Right lobe of liver (tissue), 4 donors: ENCODE results near the gene PGLYRP1.

Experiments used
- CTCF ChIP-seq, 4 donors: fragments of 200-600 bp in 3 of 4; fragments of 450-650 bp in 1 of 4; IDR thresholded peaks; one replicate each; pipeline versions ENCODE4 v1.5.1 to v1.8.0; 2016 to 2022; ENCODE audit warnings: antibody characterized with exemption in 4 of 4, mild to moderate bottlenecking in 2 of 4
- POLR2A ChIP-seq: fragments of 450-650 bp; IDR thresholded peaks from one replicate; pipeline ENCODE4 v1.6.1; 2017; ENCODE audit warnings: antibody characterized with exemption, mild to moderate bottlenecking
- donor health status: DM: no; HTN: no; CAD: no.
- donor health status: DM: no; HTN: no; CAD: no.
- donor health status: DM: no; HTN: yes; CAD: no.

- TF ChIP-seq CTCF (IDR thresholded peaks at IDR 0.05) (no peak), POLR2A (no peak)
Measured at GRCh38 chr19:46020819-46021125, 2.1 kb downstream of the PGLYRP1 start.
